Activated T-cell treated with anti-CD3 and anti-CD28 coated beads for 48 hours (primary cell): ENCODE measurements around the gene CDH13.

Source experiments
- DNase-seq: peaks from one replicate; pipeline ENCODE4 v3.0.0-alpha.2; 2020; ENCODE audit warnings: low read depth

CDH13 gene

DNA sequence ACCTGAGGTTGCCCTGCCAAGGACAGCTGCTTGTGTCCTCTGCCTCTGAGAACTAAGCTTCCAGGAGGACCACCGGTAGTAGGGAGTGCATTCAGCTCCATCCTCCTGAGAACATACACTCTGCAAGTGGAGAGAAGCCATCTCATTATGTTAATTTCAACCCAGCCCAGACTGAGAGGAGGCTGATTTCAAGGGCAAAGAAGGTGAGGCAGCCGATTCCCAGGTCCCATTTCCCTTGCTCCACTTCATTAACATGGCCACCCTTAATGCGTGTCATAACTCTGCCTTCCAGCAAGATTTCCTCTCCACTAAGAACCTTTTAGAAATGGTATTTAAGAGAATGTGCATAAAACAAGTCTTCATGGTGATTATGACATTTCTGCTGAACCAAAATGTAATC, 72.5 kb downstream of the CDH13 start:
- DNase-seq = no peak

DNA sequence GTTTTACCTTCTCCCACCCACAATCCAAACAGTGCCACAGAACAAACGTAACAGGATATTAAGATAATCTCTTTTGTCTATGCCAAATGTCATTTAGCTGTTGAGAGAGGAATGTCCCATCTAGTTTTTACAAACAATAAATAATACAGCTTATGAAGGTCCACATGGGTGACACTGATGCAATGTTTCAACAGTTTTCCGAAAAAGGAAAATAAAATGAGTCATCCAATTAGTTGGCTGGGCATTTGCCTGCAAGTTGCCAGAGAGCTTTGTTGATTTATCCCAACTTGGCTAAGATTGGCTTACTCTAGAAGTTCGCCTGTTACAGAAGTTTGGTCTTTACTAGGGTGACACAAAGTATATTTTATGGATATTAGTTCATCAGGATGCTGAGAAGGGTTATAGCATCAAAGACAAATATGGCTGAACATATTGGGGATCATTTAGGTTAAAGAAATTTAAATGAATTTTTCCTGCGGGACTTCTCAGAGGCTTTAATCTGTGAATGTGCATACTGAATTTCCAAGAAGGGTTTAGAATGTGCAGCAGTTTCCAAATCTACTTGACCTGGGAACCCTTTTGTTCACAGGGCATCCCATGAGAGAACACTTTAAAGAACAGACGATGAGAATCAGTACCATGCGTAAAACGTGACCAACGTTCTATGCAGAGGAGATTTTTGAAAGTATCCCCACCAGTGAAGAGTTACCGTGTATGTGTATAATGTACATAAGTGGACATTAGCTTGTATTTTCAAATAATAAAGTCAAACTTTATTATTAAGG, 73.1 kb downstream of the CDH13 start:
- no peak for DNase-seq

DNA sequence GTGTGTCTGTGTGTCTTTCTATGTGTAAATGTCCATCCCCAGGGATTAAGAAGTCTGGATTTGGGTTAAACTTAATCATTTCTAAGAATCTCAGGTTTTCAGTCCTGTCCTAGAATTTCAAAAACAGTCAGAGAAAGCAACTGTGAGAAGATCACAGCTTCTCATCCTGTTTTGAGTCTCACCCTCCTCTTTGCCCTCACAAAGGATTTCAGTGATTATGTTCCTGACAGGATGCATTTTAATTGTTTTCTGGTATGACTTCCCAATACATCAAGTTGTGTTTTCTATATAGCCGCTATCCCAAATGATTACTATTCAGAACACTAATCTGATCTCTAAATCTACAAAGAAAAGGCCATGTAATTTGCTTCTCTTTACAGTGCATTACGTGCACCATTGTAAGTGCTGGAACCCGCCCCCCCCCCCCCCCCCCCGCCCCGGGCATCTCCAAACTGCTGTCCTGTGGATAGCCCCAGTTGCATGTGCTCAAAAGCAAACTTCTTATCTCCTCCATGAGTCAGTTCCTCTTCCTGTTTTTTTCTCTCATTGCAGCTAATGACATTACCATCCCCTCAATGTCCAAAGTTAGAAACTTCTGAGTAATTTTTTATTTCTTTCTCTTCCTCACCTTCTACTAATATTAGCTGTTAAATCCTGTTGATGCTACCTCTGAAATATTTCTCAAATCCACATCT, 73.9 kb downstream of the CDH13 start:
- no peak for DNase-seq

DNA sequence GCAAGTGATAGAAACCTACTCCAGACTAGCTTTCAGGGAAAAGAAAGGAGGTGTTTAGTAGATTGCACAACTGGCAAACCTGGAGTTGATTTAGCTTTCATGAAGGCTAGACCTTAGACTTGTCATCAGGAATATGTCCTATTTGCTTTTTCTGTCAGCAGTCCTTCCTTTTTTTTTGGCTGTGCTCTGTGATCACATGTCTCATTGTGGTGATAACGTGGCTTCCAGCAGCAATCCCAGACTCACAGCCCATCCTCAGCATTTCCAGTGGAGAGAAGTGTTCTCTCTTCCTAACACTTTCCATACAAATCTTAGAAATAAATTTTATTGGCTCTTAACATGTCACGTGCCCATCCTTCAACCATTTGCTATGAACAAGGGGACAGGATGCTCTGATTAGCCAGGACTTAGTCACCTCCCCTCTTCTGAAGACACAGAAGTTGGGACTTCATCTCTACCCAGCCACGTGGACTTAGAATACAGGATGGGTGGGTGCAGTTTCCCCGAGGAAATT, 74.7 kb downstream of the CDH13 start:
- no peak for DNase-seq

DNA sequence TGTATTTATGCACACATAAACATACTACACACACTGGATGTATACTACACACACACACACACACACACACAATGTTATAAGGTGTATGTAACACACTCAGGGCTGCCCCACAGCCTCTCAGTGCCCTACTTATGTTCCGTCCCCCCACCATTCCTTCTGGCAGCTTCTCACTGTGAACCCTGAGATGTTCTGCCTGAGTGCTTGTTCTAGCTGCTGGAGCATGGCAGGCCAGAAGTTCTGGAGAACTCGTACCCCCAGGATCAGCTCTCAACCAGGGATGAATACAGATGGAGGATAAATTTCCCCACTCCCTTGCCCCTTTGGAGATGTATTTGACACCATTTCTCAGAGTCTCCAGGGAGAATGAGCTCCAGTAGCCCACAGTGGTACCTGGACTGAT, 76.4 kb downstream of the CDH13 start:
- no peak for DNase-seq

DNA sequence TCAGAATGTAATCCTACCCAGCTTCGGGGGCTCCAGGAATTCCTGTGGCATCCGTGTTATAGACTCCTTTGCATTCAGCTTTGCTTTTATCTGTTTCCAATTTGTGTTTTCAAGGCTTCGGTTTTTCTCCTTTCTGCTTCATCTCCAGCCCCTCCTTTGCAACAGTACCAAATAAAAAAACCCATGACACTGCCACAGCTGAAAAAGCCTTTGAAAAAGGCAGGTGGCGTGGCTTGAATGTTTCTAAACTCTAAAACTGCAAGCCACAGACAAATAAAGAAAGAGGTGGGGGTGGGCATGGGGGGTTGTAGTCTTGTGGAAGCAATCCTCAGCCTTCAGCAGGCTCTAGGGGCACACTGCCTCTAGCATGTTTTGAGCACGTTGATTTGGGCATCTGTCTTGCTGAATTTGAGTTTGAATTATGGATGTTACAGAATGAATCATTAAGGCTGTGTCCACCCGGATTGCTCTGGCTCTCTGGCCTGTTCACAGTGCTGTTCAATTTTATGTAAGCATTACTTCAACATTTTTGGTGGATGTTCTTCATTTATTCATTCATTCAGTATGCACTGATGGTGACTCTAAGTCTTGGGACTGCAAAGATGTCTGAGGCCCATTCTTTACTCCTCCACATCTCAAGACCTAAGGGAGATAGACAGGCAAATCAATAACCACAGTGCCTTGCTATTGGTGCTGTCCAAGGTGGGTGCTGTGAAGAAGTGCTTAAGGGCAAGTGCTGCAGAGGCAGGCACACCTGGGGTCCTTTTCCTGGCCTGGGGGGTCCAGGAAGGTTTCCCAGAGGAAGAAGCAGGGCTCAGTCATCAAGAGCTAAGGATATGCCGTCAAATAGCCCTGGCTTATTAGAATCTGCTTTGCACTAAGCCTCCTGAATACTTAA, 77.4 kb downstream of the CDH13 start:
- DNase-seq = no peak

DNA sequence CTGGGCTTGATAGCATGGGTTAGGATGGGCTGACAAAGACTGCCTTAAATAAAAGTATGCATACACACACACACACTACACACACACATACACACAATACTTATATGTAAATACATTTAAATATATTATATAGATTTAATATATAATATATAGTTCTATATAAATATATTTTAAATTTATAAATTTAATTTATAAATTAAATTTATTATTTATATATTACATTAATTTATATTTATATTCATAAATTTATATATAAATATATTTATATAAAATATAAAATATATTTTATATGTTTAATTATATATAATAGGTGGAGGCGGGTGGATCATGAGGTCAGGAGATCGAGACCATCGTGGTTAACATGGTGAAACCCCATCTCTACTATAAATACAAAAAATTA, 83.2 kb downstream of the CDH13 start:
- DNase-seq = no peak

DNA sequence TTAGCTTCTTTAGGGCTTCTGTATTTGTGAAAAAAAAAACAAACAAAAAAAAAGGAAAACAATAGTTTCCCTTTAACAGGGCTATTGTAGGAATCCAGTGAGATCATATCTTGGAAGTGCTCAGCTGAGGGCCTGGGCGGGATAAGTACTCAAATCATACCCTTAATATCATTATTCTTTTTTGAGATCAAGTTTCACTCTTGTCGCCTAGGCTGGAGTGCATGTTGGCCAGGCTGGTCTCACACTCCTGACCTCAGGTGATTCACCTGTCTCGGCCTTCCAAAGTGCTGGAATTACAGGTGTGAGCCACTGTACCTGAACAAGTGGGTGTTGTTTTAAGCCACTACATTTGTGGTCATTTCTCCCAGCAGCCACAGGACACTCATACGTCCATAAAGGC, 87.0 kb downstream of the CDH13 start:
- no peak for DNase-seq

DNA sequence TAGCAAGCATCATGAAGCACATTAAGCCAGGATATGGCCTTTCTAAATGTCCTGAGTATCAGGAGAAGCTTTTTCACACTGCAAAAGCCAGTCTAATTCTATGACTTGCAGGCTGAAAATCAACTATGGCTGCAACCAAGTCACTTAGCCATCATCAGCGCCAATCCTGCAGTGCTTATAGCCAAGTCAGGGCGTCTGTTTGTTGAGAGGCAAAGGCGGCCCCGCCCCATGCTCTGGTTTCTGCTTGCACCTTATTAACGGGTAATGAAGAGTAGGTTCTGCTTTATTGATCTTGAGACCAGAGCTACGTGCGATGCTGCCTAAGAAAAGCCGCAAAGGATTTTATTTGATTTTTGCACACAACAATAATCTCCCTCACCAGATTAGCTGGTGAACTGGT, 88.4 kb downstream of the CDH13 start:
- no peak for DNase-seq

DNA sequence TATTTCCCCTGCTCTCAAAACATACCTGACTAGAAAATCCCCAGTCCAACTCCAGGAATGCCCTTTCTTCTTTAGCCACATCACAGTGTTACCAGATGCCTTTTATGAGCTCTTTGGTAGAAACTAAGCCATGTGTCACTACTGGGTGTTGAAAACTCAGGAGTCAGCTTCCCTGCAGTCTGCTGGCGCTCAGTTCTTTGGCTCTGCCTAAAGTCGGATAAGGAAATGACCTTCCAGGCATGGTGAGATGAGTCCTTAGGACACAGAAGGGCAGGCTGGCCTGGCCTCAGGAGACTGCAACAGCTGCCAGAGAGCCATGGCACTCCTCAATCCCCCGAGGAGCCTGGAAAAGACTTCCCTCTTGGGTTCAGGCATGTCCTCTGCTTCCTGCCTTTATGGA, 89.1 kb downstream of the CDH13 start:
- no peak for DNase-seq

DNA sequence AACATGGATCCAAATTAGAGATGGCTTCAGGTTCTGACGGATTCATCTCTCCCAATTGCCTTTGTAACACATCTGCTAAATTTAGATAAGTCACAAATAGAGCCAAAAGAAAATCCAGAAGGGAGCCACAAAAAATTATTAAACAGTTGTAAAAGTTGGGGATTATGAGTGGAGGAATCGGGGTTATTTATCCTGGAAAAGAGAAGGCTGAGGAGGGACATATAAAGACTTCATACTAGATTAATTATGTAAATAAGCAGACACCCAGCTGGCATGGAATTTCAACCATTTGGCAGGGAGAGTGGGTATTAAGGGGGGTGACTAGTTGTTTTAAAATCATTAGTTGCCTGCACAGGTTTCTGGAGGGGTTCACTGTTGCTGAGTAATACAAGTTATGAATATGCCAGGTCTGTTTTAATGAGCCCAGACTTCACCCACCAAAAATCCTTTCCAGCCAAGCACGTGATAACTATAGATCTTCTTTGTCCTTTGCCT, 89.6 kb downstream of the CDH13 start:
- DNase-seq = no peak

DNA sequence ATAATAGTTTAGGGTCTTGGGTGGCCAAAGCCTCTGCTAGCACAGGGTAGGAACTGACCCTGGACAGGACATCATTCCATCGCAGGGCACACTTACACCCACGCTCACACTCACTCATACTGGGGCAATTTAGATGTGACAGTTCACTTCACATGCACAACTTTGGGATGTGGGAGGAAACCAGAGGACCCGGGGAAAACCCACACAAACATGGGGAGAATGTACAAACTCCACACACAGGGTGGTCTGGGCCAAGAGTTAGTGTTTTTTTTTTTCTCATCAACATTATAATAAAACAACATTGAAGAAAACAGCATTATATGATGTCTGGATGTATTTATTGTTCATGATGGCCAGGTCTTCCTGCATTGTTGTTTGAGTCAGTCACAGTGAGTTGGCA, 93.6 kb downstream of the CDH13 start:
- DNase-seq = no peak

DNA sequence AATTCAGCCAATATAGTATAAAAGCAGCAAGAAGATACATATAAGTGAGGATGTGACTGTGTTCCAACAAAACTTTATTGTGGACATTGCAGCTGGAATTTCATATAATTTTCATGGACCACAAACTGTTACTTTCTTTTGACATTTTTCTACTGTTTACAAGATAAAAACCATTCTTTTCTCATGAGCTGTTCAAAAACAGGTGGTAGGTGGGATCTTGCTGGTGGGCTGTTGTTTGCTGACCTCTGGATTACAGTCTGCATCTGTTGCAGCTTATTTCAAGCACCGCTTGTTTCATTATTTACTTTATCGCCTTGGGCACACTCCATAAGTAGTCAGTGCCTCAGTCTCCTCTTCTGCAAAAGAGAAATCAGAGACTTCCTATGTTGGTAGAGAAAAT, 99.5 kb downstream of the CDH13 start:
- no peak for DNase-seq

DNA sequence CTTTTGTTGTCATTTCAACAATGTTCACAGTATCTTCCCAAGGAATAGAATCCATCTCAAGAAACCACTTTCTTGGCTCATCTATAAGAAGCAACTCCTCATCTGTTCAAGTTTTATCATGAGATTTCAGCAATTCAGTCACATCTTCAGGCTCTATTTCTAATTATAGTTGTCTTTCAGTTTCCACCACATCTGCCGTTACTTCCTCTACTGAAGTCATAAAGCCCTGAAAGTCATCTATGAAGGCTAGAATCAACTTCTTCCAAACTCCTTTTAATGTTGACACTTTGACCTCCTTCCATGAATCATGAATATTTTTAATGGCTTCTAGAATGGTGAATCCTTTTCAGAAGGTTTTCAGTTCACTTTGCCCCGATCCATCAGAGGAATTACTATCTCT, 102.1 kb downstream of the CDH13 start:
- no peak for DNase-seq

DNA sequence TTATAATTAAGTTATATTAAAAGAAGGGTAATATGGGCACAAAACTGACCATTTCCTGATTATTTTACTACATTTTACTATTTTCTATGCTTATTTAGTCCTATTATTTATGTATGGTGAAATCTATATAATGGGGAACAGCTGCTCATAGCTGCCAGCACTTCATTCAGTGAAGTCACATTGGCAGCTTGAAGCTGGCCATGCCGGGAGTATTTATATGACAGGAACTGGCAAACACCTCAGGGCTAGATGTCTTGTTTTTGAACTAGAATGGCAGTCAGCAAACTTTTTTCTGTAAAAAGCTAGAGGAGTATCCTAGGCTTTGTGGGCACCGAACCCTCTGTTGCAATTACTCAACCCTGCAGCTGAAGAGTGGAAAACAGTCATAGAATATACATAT, 104.1 kb downstream of the CDH13 start:
- DNase-seq = no peak

DNA sequence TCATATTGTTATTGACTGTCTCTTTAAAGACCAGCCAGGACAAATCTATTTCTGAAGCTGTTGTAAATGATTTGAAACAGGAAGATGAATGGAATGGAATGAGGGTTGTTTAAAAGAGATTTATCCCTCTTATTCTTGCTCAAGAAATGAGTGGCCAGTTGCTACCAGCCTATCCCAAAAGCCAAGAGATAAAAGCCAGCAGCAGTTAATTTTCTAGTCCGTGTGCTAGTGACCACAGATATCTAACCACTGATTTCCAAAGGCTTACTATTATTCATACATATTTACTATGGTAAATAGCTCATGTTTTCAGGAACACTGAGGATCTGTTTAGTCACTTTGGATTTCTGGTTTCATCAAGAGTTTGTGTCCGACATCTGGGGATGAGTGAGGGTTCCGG, 105.7 kb downstream of the CDH13 start:
- DNase-seq = no peak

DNA sequence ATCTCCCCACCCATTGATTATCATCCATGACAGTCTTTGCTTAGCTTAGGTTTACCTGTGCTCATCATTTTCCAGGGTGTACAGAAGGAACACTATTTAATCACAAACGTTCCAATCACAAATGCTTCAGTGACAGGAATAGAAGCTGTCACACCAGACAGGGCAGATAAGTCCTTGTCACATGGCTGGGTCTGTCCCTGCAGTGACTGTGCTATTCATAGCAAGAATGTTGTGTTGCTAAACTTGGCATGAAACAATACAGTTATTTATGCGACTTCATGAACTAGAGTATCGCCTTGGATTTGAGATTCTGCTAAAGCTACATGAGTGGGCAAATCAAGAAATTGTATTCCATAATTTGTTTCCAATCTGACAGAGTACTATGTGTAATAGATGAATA, 108.4 kb downstream of the CDH13 start:
- DNase-seq = no peak

DNA sequence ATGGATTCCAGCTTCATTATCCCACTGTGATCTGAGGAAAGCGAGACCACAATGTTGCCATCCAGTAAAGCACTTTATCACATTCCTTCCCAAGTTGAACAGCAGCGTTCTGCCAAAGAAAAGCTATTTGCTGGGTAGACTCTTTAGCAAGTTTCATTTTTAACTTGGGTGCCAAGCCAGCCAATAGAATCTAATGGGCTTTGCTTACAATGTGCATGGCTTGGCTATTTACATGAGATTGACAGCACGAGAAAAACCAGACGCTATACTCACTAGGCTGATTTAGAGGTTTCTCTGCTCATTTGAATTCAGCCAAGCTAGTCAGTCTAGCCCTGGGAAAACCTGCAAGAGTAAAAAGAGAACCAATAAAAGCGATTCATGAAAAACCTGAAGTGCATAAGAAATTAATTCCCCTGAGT, 108.9 kb downstream of the CDH13 start:
- no peak for DNase-seq

DNA sequence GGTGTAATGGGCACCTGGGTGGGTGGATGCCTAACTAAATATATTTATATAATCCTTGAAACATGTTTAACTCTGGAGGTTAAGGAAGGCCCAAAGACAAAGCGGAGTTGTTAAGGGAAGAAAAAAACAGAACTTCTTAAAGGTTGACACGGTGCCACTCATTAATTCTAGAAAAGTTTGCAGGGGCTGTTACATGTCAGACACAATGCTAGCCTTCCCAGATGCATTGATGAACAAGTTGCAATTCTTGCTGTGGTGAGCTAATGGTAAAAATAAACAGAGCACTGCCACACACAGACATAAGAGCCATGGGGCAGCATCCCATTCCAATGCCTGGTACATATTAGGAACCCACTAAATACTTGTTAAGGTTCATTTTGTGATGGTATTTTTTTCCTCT, 109.5 kb downstream of the CDH13 start:
- no peak for DNase-seq

DNA sequence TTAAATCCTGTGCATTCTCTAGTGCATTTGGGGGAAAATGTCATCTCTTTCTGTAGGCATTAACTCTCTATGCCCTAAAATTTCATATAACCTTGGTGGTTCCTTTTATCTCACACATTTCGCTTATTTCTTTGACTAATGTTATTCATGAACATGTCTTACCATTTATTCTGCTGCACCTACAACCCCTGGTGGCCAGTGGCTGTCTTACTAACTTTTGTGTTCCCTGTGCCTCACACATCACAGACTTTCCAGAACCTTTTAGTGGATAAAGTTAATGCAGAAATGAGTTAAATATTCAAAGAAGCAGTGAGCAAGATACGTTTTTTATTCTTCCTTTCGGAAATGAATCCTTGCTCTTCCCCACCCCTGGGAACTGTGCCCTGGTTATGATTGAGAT, 111.9 kb downstream of the CDH13 start:
- no peak for DNase-seq

DNA sequence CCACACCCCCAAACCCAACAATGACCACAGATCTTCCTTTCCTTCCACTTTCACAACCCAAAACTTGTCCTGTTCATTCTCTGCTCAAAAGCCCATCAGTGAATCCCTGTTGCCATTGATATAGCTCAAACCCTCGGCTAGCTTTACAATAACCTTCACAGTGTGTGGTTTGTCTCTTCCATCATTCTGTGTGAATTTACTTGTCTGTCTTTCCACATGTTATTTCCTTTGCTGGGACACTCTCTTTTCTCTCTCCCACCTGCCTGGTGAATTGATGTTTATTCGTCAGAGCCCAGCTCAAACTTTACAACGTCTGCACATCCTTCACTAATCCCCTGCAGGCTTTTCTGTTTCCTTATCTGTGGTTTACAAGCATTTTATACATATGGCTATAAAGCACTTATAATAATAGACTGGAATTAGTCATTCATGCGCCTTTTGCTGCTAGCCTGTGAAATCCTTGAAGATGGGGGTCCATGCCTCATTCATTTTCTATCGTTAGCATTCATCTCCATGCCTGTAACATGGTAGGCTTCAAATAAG, 114.4 kb downstream of the CDH13 start:
- DNase-seq = no peak

DNA sequence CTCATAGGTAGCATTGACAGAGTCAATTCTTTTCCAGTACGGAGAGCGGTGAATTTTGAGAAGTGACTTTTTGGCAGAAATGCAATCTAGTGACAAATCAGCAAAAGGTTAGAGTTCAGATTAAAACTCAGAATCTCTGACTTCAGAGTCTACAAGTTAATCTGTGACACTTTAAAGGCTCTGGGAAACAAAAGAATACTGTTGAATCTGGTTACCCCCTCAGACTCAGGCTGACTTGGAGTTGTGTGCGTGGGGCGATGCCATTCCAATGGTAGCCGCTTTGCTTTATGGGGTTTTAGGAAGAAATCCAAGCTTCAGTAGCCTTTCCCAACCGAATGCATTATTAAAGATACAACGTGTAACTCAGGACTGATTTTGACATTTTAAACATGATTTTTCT, 118.2 kb downstream of the CDH13 start:
- DNase-seq = no peak
